HG02840 (cell line): ENCODE data around the gene NAV1.

Experiments used
- ATAC-seq: cut with Tn5 transposase; IDR thresholded peaks from one replicate; pipeline ENCODE4 v1.9.1; 2021; ENCODE audit warnings: mild to moderate bottlenecking, moderate library complexity, moderate number of reproducible peaks; ENCODE audit not compliant: unreplicated experiment, low FRiP score

The NAV1 gene

DNA sequence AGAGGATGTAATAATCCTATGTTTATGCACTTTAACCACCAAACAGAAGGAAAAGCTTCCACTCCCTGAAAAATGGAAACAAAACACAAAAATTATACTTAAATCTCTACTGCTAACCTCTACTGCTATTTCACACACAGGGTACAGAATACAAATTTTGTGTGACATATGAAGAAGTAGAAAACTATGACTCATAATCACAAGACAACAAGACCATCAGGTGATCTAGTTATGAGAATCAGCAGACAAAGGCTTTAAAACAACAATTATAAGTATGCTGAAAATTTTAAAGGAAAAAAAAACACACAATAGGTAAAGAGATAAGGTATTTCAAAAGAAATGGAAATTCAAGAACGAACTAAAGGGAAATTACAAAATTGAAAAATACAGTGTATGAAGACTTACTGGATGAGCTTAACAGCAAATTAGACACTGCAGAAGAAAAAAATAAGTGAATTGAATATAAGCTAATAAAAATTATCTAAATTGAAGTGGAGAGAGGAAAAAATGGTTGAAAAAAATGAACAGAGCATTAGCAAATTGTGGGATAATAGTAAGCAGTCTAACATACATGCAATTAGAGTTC is 13.6 kb upstream of the NAV1 start:
- no peak for ATAC-seq

DNA sequence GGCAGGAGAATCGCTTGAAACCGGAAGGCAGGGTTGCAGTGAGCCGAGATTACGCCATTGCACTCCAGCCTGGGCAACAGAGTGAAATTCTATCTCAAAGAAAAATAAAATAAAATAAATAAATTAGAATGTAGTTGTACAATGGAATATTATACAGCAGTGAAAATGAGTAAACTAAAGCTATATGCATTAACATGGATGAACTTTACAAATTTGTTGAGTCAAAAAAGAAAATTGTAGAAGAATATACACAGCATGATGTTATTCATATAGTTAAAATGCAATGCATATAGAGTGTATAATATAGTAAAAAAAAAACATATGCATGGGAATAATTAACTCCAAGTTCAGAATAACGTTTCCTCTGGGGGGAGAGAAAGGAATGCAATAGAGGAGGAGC is 11.0 kb upstream of the NAV1 start:
- ATAC-seq = no peak

DNA sequence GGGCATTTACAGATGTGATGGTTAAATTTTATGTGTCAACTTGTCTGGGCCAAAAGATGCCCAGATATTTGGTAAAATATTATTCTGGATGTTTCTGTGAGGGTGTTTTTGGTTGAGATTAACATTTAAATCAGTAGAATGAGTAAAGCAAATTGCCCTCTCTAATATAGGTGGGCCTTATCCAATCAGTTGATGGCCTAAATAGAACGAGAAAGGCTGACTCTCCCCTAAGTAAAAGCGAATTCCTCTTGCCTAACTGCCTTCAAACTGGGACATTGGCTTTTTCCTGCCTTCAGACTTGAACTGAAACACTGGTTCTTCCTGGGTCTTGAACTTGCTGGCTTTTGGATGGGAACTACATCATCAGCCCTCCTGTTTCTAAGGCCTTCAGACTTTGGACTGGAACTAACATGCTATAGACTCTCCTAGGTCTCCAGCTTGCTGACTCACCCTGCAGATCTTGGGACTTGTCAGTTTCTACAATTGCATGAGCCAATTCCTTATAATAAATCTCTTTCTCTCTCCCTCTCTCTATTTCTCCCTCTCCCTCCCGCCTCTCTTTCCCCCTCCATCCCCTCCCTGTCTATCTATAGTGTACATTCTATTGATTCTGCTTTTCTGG is 10.2 kb upstream of the NAV1 start:
- no peak for ATAC-seq

DNA sequence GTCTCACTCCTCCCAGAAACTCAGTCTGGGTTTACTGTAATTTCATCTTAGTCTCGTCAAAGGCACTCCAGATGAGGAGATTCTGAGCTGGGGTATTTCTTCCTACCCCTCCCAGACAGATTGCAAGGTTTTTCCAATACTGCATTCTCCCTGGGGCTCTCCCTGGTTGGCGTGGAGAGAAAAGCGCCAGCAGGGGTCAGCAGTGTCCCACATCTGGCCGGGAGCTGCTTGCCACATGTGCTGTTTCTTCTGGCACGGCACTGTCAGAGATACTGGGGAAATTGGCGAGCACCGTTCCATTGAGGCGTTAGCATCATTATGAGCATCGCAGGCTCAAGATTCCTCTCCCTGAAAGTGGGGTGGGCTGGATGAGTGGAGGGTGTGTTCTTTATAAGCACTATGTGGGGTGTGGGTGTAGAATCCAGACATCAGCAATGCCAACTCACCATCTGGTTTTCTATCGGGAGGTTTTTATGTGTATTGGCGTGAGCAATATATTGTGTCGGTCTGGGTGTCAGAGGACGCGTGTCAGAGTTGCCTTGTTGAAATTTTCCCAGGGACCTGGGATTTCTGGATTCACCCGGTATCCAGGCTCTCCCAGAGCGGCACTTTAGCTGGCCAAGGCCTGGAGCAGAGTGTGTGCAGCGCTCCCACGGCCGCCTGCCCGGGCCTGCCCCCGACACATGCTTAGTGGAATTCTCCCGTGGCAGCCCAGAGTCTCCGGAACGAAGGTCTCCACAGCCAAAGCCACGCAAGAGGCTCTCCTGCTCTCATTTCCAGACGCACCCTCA is 8.0 kb upstream of the NAV1 start:
- ATAC-seq = no peak

DNA sequence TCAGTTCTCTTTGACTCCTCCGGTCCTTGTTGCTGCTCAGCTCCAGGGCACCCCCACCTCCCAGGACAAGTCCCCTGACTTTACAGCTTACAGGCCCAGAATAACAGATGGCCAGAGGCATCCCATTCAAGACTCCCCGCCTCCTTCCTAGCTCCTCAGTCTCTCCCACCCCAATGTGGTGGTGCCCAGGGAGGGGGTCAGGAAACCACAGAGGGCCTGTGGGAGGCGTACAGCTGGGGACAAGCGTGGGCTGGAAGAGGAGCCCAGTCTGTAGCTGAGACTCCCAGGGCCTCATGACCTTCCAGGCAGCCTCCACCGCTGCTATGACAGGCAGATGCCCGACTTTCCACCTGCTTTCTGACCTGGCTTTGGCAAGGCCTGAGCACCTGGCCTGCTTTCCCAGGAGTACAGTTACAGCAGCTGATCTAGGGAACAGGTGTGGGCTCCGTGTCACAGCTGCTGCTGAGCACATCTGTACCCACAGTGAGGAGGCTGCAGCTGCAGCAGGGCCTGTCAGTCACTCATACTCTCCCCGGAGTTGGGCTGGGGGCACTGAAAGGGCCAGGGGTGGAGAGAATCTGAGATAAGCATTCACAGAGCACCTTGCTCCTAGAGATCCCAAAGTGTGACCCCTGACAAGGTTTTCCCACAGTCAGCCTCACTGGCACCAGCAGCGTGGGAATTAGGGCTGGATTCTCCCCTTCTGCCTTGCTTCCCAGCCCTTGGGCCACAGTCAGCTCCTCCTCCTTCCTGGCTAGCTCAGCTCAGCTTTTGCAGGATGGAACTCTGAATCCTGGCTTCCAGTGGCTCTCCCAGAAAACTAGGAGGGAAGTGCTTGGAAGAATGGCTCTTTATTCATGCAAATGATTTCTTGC is 7.1 kb upstream of the NAV1 start:
- no peak for ATAC-seq

DNA sequence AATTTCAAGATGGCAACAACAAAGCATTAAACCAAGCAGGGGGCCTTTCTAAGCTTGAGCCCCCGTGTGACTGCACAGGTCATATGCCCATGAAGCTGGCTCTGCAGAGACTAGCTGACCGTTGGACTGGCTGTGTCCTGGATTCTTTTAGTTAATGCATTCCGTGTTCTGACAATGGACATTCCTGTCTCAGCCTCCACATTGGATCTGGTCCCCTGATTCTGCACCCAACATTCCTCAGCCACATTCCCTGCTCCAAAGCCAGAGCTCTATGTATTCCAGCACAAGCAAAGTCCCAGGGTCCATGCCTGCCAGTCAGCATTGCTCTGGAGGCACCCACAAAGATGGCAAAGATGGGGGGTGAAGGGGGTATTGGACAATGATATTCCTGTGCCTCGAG is 5.1 kb upstream of the NAV1 start:
- ATAC-seq = no peak

DNA sequence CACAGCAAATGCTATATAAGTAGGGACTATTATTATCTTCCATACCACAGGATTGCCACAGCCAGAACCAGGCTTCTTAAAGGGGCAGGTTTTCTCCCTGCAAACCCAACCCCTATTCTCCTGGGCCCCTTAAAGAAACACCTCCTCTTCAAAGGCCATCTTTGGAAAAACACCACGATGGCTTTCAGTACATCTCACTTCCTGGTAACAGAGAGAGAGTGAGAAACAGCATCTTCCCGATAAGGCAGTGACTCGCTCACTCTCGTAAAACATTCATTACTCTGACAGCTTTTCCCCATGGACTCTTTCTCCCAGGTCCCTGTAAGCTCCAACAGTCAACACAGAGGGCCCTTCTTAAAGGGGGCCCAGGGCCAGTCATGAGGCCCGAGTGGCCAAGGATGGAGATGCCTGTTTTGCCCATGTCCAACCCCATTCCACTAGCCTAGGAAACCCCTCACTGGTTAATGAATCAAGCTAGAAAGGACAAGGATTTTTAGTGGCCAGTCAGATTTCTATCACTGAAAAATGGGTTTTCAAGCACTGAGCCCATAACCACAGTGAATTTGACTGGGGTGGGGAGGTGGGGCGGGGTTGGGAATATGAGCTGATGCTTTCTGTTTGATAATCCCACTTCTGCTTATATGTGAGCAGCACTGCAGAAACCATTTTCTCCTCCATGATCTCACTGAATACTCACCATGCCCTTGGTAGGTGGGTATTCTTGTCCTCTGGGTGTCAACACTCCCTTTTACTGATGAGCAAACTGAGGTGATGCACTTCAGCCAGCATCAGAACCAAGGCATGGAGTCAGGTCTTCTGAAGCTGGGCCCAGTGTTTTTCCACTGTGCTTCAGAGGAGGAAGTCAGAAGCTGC is 3.6 kb upstream of the NAV1 start:
- no peak for ATAC-seq

DNA sequence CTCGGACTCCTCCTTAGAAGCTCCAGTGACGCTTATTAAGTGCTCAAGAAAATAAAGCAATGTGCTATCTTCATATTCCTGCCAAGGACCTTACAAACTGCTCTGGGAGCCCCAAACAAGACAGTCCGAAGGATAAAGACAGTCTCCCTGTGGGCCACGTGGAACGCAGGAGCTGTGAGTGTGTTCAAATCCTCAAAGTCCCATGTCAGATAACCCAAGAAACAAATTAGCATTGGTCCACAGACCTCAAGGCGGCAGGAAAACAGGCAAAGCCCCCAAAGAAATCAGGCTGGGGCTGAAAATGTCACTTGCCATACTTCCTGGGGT is 3.0 kb upstream of the NAV1 start:
- ATAC-seq = no peak

DNA sequence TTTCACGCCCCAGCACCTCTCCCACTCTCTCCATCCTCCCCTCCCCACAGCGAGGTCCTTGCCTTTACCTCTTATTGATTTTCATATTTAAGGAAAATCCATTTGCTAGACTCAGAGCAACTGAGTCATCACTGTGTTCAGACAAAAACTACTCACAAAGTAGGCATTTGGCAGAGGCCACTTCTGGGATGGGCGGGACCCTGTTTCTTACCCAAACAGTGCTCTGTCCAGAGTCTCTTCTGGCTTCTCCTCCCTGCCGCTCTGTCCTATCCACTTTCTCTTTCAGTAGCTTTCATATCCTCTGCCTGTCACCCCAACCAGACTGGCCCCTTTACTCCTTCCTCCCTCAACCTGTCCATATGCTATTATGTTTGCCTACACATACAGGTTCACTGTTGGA is 2.4 kb upstream of the NAV1 start:
- ATAC-seq = no peak

DNA sequence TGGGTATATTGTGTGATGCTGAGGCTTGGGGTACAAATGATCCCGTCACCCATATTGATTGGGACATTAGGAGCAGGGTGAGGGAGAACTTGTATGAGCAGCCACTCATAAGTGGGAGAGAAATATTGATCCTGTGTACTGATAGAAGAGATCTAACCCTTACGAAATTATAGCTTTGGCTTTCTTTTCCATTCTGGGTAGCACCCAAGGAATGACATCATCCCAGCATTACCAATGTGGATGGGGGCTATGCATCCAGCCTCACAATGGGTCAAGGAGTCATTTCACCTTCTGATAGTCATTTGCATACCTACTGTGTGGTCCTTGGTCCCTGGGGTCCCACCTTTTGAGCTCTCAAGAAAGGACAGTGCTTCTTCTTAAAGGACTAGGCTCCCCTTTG is 1.9 kb upstream of the NAV1 start:
- no peak for ATAC-seq

DNA sequence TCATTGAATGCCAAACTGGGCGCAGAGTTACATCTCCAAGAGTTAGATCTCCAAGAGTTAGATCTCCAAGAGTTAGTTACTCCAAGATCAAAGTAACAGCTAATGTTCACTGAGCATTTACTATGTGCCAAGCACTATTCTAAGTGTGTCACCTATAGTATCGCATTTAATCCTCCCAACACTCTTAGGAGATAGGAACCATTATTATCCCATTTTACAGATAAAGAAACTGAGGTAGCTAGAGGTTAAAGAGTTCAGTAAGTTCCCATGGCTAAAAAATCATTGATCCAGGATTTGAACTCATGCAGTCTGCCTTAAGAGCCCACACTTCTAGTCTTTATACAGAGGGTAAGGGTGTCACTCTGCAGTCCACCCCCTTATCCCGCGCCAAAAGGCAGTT is 1.5 kb upstream of the NAV1 start:
- no peak for ATAC-seq

DNA sequence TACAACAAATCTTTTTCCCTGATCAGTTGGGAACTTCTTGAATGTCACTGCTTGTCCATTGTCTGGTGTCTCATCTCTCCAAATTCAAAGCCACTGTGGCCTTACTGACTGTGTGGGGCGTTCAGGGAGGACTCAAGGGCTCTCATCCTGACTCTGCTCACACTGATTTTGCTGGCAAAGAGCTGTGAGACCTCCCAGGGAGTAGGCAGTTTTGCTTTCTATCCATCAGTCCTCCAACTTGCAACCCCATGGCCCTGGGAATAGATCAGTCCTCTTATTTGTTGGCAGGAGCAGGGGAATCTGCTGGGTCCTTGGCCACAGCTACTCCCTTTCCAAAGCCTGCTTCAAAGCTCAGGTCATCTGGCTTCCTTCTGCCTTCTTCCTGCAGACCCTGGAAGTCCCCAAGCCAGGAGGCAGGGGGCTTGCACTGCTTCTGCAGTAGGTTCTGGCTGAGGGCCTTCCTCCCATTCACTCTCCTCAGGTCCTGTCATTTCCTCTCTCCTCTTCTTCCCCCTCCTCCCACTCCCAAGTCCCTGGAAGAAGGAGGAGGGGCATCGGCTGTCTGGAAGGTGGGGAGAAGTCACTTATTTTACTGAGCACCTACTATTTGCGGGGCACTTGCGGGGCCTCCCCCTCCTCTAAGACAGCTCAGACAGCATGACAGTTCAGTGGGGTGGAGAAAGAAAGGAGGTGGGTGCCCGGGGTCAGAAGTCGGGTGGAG is 876 bp upstream of the NAV1 start:
- ATAC-seq = no peak

DNA sequence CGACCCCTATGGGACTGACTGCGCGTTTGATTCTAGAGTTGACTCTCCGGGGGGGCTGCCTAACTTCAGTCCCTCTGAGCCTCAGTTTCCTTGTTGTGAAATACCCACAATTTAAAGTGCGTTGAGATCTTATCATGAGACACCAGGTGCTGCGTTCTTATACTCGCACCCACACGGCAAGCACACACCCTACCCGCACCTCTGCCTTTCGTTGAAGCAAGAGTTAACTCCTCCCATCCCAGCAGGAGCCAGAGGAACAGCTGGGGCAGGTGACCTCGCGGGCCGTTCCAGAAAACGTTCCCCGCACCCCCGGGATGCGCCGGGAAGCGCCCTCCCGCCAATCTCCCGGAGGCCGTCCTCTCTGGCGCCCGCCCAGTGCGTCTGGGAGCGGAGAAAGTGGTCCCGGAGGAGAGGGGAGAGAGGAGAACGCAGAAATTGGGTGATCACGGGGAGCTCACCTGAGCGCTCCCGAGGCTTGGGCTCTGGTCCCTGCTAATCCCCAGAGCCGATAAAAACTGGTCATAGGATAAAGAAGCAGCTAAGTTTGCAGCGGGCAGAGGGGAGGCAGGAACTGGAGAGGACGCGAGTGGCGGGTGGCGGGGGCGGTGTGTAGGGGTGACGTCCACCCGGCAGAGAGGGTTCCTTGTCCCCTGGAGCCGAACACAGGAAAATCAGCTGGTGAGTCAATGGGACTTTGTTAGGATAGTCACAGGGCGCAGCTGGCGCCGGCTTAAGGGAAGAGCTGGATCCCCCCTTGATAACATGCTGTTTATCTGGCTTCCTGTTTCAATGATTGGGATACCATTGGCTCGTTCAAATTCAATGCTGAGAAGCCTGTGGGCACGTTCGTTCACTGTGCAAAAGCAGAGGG is 869 bp downstream of the NAV1 start:
- ATAC-seq = no peak

DNA sequence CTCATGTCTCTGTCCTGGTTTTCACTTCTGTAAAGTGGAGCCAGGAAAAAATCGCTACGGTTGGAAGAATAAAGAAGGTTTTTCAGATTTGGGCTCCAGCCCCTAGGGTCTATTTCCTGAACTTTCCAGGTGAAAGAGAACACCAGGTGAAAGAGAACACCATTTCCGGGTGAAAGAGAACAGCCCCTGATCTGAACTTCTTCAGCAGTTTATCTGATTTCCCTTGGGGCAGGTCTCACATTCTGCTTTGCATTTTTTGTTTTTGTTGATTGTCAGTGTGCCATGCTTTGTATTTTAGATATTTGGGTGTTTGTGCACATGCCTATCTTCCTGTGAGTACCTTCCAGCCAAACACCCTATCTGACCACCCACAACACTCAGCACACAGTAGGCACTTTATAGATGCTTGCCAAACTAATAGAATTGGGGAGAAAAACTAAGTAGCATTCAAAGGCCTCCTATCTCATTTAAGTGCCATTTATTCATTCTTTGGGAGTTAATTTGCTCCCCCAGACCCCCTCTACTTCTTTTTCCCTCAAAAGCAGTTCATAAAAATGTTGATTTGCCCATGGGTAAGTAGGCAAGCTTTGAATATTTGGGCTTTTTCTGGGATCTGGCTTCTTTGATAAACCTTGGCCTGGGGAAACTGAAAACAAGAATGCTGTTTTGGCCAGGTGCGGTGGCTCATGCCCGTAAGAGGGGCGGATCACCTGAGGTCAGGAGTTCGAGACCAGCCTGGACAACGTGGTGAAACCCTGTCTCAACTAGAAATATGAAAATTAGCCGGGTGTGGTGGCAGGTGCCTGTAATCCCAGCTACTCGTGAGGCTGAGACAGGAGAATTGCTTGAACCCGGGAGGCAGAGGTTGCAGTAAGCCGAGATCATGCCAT is 2.2 kb downstream of the NAV1 start:
- no peak for ATAC-seq

DNA sequence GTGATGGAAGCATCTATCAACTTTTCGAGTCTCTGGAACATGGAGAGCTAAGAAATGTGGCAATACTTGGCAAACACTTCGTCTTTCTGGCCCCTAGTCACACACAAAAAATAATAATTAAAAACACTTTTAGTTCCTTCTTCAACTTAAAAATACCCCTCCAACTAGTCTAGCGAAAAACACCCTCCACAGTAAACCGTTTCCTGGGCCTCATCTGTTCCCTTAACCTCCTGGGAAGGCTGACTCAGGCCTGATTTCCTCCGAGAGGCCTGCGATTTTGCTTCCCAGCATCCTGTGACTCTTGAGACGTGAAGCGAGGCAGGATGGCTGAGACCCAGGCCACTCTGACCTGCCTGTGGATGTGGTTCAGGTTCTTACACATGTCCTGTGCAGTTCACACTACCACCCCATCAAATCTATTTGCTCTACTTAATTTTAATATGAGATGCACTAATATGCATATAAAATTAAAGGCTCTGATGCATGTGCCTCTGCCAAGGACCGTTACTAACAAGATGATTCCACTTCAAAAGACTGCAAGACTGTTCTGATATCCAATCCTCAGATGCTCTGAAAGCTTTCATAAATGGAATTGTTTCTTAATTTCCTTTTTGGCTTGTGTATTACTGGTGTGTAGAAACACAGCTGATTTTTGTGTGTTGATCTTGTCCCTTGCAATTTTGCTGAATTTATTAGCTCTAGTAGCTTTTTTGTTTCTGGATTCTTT is 3.5 kb downstream of the NAV1 start:
- no peak for ATAC-seq

DNA sequence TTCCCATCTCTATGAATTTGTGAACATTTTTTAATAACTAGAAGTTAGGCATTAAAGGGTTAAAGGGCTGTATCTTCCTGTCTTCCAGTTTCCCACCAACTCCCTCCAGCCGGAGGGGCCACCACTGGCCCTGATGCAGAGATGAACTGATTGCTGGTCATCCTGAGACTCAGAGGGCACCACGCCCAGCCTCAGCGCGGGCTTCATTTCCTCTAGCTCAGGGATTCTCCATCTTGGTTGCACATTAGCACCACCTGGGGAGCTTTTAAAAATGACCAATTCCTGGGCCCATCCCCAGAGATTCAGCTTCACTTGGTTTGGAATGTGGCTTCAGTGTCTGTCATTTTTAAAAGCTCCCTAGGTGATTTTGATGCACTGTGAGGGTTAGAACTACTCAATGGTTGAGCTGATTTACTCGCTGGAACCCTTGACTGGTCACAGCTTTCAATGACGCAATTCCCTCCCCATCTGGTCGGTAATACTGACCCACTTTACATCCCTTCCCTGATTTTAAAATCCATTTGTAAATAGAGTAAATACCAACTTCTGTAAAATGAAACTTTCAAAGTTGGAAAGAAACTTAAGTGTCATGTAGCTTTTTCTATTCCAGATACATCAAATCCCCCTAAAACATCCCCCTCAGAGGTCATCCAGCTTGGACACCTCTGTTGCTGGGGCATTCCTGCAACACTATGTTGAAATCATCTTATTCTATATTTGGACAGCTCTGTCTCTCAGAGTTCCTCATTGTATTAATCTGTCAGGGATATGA is 5.1 kb downstream of the NAV1 start:
- no peak for ATAC-seq
